NCI-H510A (cell line): ENCODE data around the gene DNAH3.
A peak's percentile ranks its signal among the peaks of the same experiment; 100 is the strongest.

Experiments
- DNase-seq: peaks from one replicate; lab custom pipeline; 2025; lab: John Stamatoyannopoulos, UW

DNAH3 gene

DNA sequence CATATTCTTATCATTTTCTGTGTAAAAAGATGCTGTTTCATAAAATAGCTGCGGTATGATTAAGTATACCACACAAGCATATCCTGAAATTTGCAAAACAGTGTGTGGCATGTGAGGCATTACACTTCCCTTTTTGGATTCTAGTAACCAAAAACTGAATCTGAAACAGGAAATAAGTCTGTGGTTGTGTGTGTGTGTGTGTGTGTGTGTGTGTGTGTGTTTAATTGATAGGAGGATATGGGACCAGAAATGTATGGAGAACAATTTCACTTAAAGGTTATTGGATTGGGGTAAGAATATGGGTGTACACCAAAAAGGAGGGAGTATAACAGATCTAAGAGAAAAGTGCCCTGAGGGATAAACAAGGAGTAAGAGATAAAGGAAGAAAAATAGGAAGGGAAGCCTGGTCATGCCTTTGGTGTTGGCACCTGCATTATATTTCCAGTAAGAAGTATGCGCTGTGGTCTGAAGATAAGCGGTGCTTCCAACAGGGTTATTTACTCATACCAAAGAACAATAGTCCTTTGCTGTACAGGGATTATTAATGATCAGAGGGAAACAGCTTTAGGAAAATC is 246.1 kb downstream of the DNAH3 start:
- no peak for DNase-seq

DNA sequence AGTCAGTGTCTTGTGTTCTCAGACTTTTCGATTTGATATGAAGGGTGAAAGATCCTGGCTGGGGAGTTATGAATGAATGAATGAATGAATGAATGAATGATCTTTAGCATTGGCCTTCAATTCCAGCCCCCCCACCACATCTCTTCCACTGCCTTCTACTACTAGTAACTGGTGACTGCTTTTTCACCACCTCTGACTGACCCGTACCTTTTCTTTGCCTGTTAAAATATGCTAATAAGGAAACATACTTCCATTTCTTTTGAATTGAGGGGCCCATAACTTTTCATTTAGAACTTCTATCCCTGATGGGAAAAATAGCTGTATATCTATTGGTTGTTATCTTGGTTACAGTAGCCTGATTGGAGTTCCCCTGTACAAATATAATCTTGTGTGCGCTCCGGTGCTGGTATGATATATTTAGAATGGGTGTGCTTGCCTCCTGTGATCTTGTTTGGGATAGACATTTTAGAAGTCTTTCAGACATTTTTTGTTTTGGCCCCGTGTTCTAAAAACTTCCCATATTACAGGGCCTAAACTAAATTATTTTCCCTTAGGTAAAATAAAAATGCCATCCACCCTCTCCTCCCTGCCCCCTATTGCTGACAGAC is 246.6 kb downstream of the DNAH3 start:
- no peak for DNase-seq

DNA sequence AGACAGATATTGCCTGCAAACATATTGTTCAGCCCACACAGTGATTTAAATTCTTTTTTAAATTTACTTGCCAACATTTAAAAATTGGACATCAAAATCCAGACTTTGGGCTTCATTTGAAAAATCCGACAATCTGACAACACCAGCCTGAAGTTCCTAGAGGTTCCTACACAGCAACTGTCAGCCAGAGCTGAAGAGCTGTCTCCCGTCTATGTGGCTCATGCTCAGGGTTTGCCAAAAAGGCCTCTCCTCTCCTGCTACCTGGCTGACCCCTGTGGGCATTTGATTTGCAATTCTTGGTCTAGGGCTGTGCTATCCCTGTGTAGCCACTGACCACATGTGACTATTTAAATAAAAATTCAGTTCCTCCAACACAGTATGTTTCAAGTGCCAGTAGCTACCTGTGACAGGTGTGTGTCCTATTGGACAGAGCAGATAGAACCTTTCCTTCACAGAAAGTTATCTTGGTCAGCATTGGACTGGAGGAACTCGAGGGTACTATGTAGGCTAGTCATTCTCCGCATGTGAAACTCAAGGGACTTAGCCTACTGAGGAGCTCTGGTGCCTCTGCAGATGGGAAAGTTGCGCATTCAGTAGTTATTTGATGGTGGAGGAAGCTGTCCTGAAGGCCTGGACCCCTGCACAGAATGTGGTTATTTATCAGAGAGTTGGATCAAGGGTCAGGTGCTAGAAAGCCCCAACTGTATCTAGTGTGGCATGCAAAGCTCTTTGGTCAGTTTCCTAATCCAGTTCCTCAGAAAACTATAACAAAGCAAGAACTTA is 247.3 kb downstream of the DNAH3 start:
- DNase-seq, result no peak

DNA sequence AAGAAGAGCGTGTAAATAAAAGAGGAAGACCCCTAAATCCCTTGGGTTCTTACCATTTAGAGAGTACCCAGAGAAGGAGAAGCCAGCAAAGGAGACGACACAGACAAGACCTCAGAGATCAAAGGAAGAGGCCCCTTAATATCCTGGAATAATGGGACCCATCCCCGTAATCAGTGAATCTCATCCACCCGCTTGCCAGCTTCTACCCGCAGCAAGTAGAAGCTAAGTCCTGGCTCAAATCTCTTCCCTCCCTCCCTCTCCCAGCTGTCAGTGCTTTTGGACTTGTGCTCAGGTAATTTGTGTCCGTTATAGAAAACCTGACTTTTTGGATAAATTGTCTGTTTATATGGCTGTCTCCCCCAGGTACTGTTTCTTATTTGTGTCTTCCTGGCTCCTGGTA is 248.2 kb downstream of the DNAH3 start:
- DNase-seq, result no peak

DNA sequence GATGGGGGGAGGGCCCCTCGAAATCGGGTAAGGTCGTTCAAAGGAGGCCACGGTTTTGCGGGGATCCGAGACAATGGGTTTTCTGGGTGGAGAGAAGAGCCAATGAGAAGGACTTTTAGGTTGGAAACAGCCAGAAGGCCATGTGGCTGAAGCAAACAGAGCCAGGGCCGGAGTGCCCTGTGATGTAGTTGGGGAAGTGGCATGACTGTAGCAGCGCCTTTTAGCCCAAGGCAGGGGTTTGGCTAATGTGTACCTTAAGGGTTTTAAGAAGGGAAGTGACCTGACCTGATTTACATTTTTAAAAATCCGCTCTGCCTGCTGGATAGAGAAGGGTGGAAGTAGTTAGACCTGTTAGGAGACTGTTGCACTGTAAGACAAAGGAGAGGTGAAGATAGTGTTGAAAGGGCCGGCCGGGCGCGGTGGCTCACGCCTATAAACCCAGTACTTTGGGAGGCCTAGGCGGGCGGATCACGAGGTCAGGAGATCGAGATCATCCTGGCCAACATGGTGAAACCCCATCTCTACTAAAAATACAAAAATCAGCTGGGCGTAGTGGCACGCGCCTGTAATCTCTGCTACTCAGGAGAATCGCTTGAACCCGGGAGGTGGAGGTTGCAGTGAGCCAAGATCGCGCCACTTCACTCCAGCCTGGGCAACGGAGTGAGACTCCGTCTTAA is 249.1 kb downstream of the DNAH3 start:
- DNase-seq, result peak; percentile 35

DNA sequence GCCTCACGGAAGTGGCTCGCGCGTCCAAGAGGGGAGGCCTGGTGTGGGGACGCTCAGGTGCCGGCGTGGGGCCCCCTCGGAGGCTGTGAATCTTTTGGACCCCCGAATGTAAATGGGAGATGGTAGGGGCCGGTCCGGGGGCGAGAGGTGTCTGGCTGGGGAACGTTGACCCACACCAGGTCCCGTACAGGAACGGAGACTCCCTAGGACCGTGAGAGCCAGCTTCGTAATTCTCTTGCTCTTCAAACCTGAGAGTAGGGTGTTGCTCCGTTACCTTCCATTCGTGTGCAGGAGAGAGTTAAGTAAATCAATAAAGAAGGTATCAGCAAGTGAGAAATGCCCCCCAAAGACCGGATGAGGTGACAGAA is 249.6 kb downstream of the DNAH3 start:
- DNase-seq, result no peak

DNA sequence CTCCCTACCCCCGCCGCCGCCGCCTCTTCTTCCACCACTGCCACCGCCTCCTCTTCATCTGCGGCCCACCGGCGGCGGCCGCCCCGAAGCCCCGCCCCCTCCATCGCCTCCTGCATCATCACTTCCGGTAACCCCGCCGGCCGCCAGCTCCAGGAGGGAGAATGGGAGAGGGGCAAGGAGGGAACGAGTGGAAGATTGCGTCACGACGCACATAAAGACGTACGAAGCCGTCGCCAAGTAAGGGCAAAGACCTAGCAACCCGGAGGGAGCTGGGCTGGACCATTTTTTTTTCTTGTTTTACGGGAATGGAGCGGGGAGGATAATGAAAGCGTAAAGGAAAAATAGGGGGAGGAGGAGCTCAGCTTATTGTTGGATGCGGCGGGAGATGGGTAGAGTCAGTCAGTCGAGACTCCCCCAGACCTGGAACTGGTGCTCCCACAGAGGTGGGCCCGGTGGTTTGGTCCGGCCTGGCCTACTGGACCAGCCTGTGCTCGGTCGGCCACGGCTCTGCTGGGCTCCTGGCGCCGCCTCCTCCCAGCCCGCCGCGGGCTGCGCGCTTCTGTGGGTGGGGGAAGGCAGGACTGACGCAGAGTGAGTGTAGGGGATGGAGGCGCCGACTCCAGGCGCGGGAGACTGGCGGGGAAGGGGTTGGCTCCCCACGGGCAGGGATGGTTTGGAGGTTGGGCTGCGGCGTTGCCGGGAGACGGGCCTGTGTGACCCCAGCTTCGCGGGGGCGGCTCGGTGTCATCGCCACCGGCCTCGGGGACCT is 250.2 kb downstream of the DNAH3 start, which contains the start of the genes DCUN1D3 and LYRM1:
TSS of gene DCUN1D3 (minus strand) at position 60 of the 769 bp plus-strand sequence. CDS start 37,820 bp downstream, outside the sequence.
TSS of gene LYRM1 (plus strand) at position 473 of the 769 bp plus-strand sequence. CDS start 14,785 bp downstream, outside the sequence.
- DNase-seq, result peak; percentile 98

DNA sequence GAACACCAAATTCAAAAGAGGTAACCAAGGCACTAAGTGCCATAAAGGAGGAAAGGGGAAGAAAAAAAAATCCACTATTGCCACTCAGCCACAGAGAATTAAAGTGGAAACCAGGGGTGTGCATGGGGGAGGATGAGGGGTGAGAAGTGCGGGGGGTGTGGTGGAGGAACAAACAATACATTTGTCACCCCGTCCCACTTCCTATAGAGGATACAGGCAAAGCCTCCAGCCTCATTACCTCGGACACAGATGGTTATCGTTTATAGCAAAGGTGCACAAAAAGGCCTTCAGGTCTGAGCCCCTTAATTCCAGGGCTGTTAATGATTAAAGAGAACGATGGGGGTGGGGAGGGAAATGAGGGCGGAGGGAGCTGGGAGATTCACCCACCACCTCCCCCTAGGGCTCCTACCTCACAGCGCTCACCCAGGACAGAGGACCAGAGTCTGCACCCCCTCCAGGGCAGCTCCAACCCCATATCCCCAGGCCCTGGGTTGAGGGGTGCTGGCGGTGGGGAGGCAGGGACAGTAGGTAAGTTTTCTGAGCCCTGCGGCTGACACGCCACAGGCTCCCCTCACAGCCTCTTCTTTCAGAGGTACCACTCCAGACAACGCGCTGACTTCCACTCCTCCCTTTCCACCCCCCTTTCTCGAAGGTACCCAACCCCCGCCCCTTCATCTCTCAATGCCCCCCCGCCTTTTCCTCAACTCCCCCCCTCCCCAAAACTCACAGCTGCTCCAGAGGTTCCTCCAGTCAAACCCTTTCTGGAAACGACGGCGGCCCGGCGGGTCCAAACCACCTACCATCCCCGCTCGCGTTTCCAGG is 251.0 kb downstream of the DNAH3 start:
- no peak for DNase-seq

DNA sequence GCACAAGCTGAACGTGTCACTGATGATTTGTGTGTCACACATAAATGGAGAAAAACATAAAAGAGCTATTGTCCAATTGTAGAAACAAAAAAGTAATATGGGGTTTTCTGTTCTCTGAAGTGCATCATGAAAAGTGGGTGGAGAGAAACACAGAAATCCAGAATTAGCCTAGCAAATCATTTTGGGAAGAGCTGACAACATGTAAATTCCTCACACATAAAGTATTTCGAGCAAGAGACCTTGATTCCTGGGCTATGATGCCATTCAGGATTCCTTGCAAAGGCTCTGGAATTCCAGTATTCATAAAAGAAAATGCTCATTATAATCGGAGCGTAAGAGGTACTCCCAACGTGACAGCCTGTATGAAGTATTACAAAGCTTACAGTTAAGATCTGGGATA is 251.6 kb downstream of the DNAH3 start:
- no peak for DNase-seq

DNA sequence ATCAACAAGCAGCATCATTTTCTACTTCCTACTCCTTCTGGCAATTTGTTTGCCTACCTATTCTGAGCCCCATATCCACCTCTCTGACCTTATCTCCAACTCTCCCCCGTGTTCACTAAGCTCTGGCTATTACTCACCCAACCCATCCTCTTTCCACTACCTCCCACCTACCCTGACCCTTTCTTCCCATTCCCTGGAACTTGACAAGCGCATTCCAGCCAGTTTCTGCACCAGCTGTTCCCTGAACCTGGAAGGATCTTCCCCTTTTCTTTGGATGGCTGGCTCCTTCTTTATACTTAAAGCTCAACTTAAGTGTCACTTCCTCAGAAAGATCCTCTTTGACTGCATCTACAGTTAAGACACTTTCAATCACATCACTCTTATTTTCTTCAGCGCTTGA is 252.7 kb downstream of the DNAH3 start:
- DNase-seq, result no peak

DNA sequence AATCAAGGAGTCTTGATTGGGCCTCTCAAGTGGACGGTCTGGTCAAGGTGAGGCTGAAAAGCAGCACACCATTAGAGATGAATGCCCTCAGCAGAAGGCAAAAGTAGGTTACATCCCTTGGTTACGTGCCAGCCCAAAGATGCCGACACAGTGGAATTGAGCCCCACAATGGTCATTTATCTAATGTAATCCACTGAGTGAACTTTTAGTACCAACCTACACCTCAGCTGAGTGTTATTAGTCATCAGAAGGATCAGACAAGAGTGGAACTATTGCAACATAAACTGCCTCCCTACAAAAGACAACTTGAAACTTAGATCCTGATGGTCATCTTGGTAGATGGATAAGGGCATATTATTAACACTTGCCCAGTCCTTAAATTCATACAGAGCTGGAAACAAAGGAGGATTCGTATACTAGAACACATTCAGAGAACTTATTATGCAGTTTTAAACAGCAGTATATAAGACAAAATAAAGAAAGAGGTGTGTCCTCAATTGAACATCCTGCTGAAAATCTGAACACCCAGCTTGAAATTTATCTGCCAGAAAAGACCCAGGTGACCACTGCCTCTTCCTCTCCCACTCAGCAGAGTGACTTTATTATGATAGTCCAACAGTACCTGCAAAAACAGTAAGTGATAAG is 253.3 kb downstream of the DNAH3 start:
- DNase-seq, result no peak

DNA sequence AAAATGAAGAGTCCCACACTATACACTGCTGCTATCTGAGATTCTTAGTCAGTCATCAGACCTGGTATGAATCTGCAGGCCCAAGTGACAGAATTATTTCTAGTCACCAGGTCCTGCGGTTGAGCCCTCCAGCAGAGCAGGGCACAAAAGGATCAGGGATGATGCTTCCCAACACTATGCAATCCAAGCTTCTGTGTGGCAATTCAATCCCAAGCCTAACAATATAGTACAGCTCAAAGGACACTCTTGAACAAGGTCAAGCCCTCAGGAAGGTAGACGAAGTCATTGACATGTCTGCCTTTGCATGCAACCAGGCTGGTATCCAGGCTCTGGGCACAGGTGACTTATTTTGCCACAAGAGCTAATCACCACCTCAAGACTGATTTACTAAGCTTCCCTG is 256.3 kb downstream of the DNAH3 start:
- no peak for DNase-seq

DNA sequence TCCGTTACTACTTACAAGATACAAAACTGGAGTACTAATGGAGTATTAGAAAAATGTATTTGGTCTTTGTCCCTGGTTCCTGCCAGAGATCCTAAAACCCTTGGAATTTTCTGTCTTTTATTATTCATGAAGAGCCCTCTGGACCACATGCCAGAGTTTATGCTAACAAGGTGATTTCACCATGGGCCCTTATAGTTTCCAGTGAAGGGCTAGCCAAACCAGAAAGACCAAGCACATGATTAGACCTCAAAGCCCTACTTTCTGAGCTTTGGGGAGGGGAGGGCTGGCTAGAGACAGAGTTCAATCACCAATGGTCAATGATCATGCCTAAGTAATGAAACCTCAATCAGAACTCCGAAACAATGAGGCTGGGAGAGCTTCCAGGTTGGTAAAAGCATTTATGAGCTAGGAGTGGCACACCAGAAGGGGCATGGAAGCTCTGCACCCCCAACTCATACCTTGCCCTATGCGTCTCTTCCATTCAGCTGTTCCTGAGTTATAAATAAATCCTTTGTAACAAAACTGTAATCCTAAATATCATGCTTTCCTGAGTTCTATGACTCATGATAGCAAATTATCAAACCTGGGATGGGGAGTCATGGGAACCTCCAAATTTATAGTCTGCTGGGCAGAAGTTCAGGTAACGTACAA is 260.9 kb downstream of the DNAH3 start:
- DNase-seq, result no peak

DNA sequence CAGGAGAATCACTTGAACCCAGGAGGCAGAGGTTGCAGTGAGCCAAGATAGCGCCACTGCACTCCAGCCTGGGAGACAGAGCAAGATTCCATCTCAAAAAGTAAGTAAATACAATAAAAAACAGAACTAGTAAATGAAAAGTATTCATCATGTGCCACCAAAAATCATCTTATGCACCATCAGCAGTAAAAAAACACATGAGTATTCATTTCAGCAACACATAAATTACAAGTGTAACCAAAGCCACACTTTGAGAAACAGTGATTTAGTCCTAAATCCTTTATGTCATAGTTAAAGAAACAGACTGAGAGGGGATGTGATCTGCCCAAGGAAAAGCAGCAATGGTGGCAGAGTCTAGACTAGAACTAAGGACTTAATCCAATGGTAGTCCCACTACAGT is 263.4 kb downstream of the DNAH3 start:
- DNase-seq, result no peak

DNA sequence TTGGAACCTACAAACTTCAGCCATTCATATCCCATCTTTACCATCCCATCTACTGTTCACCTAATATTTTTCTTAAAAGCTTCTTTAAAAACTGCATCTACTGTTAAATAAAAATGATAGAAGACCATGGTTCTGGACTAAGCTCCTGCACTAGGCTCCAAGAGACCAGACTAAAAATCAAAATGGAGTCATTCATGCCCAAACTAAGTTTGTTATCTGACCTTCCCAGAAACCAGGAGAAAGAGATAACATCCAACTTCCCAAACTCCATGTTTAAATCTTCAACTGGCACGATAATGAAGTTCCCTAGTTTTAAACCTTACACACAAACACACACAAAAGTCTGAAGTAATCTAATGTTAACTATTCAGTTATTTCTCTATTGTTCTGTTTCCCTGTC is 264.3 kb downstream of the DNAH3 start:
- no peak for DNase-seq

DNA sequence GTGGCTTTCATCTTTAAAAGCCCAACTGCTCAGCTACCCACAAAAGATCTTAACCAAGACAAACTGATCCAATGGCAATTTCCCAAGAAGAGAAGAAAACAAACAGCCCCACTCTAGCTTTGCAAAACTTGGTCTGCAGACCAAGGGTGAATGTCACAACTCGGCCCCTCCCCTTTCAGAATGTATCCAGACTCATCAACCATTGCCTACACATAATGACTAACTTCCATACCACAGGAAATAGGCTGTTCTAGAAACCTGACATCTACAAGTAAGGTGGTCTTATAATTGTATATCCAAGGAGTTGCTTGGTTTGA is 266.4 kb downstream of the DNAH3 start:
- DNase-seq, result no peak

DNA sequence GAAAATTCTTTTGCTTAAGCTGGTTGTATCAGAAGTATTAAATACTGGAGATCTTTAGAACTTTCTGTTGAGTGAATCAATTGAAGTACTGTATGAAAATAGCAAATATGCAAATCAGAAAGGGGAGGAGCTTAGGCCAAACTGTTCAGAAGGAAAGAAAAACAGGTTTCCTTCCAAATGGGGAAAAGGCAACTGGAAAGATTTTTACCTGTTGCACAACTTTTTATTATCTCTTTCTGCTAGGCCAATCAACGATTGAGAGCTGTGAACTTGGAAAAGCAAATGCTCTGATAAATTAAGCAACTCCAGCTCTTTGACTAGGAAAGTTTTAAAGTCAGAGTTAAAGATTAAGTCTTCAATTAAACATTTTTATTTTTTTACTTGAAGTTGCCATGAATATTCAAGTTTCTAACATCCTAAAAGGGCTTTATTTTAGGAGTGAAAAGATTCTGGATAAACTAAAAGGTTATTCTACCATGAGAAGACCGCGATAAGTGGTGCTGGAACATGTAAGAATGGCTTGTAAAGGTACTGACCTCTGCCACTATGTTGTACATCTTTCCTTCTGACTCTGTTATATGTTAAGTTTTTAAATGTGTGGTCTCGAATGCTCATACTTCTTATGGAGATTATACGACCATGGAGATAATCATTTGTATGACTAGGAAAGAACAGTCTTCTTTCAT is 266.9 kb downstream of the DNAH3 start:
- no peak for DNase-seq
